Psoas muscle (tissue), 8 donors: ENCODE measurements around the gene RPSA. TPM values are rescaled to one million over a fixed set of nuclear protein-coding genes. Genes with fewer than 3 reads are reported as not detected.
A peak's percentile ranks its signal among the peaks of the same experiment; 100 is the strongest.

Experiments used
- ATAC-seq, 4 donors: fragments of 200-7000 bp; cut with Tn5 transposase; one replicate each; pipeline ENCODE4 v1.9.1; 2020; ENCODE audit warnings: moderate library complexity in 3 of 4, mild to moderate bottlenecking in 2 of 4
- DNase-seq, 2 donors: peaks; one replicate each; pipeline ENCODE4 v3.0.0-alpha.2; 2020
- H3K27ac ChIP-seq: fragments of 200-600 bp; one replicate; pipeline ENCODE4 v1.8.0; 2022
- H3K27me3 ChIP-seq, 3 donors: fragments of 200-600 bp in 1 of 3; one replicate each; pipeline versions ENCODE4 v1.6.1 to v1.8.0; 2013 to 2022; ENCODE audit warnings: low read length in 2 of 3, mild to moderate bottlenecking in 2 of 3, moderate library complexity in 1 of 3; ENCODE audit not compliant: insufficient read depth in 3 of 3
- H3K36me3 ChIP-seq, 2 donors: fragments of 200-600 bp in 1 of 2; one replicate each; pipeline versions ENCODE4 v1.6.1 to v1.8.0; 2013 to 2022; ENCODE audit warnings: low read depth in 1 of 2, mild to moderate bottlenecking in 1 of 2, moderate library complexity in 1 of 2; ENCODE audit not compliant: insufficient read depth in 1 of 2
- H3K4me1 ChIP-seq: fragments of 200-600 bp; one replicate; pipeline ENCODE4 v1.8.0; 2022
- H3K4me3 ChIP-seq: fragments of 200-600 bp; one replicate; pipeline ENCODE4 v1.8.0; 2022; ENCODE audit warnings: mild to moderate bottlenecking
- H3K9me3 ChIP-seq: fragments of 200-600 bp; one replicate; pipeline ENCODE4 v1.8.0; 2022
- CTCF ChIP-seq: fragments of 200-600 bp; IDR thresholded peaks from one replicate; pipeline ENCODE4 v1.8.0; 2022; ENCODE audit warnings: antibody characterized with exemption
- WGBS, 3 donors: extraction: QIAGEN DNeasy Blood & Tissue Kit; methylation state at CpG; one replicate each; pipeline versions ENCODE4 v1.1.6 to v1.1.7; 2013; 5-methylcytosine and 5-hydroxymethylcytosine counted together
- intact Hi-C, 2 donors: fragments of 100-400 bp; cut with DNase I; formaldehyde crosslinking; loops; one replicate each; pipeline versions ENCODE4 v1.11.0 to v1.14.2; 2022
- polyA plus RNA-seq, 3 donors: library from polyadenylated mRNA; stranded (reverse); fragments of 200-250 nt; gene quantifications; one replicate each; pipeline ENCODE4 v1.2.3, GENCODE V29; 2013
- total RNA-seq, 4 donors: library from RNA; stranded (reverse); fragmentation: NEBNext Ultra II Directional in 2 of 4; extraction: Animal tissue kit (Norgen Biotek cat#: 25700) in 2 of 4; gene quantifications; one replicate each; pipeline versions ENCODE4 v1.2.1 to v1.2.4, GENCODE V29; 2021 to 2023
- donor health status: healthy with polysubstance abuse.
- donor health status: DM: no; HTN: no; CAD: no; lungs with moderate emphysema.
- donor health status: Bipolar disorder and iron deficiency.
- donor health status: healthy.
- donor health status: DM: yes; HTN: yes; CAD: no.
- donor health status: DM: no; HTN: no; CAD: no.
- donor health status: DM: no; HTN: no; CAD: no.
- donor health status: DM: yes; HTN: yes; CAD: no.

RPSA gene
- total and polyA plus RNA-seq, 7 donors, result 285 to 1,445 (median 738) TPM

- Histone ChIP-seq H3K9me3 (no peaks in the 10 kb centered on the region), H3K4me1 (peaks cover 12% of the 10 kb centered on the region), H3K27ac (peak overlapping the region; percentile 92), H3K4me3 (peak overlapping the region; percentile 80), H3K27me3 (no peaks in the 10 kb centered on the region), H3K36me3 (peaks cover 3 to 40% of the 10 kb centered on the region in 2 donors)
- no peak for TF ChIP-seq CTCF
- intact Hi-C loops, result loop anchor here (2.0 to 10.0 kb wide), 2 partner anchors 21 to 899 kb away; partner anchors contain the start of gene EIF1B (in 1 of the 2)
- WGBS, 3 donors, result 77 to 79% (median 77%) methylated on average over 12 to 13 of the region's 13 CpGs
- ATAC-seq (no peak), DNase-seq (no peak)
Observed at GRCh38 chr3:39405687-39406367, 693 bp upstream of the RPSA start.

- no peak for TF ChIP-seq CTCF
- Histone ChIP-seq H3K4me1 (peaks cover 12% of the 10 kb centered on the region), H3K9me3 (no peaks in the 10 kb centered on the region), H3K4me3 (peak overlapping the region; percentile 80), H3K27ac (peak overlapping the region; percentile 92), H3K36me3 (peaks cover 14 to 49% of the 10 kb centered on the region in 2 donors), H3K27me3 (no peaks in the 10 kb centered on the region)
- intact Hi-C loops, result loop anchor here (2.0 to 10.0 kb wide), 2 partner anchors 22 to 898 kb away; partner anchors contain the start of gene EIF1B (in 1 of the 2)
- ATAC-seq (peak in 1 of 4 donors; percentile 27), DNase-seq (no peak)
- whole genome bisulfite sequencing, 3 donors, result 5 to 9% (median 7%) methylated on average over 9 of the region's 9 CpGs
Observed at GRCh38 chr3:39407259-39407629, 724 bp downstream of the RPSA start.

GRCh38 chr3:39407773-39408492, 1.4 kb downstream of the RPSA start:
- peak overlapping the region; percentile 92 for H3K27ac ChIP-seq
- ATAC-seq (no peak), DNase-seq (no peak)
- 68 to 77% (median 77%) methylated on average over 6 of the region's 6 CpGs for WGBS, 3 donors
- no peak for TF ChIP-seq CTCF
- H3K36me3 ChIP-seq, result peaks cover 19 to 55% of the 10 kb centered on the region in 2 donors
- no peaks in the 10 kb centered on the region for H3K9me3 ChIP-seq
- no peaks in the 10 kb centered on the region for H3K27me3 ChIP-seq
- intact Hi-C loops, result loop anchor here (2.0 to 10.0 kb wide), 2 partner anchors 23 to 897 kb away; partner anchors contain the start of gene EIF1B (in 1 of the 2)
- peak overlapping the region; percentile 80 for H3K4me3 ChIP-seq
- H3K4me1 ChIP-seq, result peaks cover 12% of the 10 kb centered on the region

GRCh38 chr3:39408493-39409372, 2.2 kb downstream of the RPSA start:
- WGBS, 3 donors, result 79 to 87% (median 85%) methylated on average over 21 of the region's 21 CpGs
- peak overlapping the region; percentile 80 for H3K4me3 ChIP-seq

More at GRCh38 chr3:39408493-39409372, 2.2 kb downstream of the RPSA start:
- ATAC-seq, result no peak
- intact Hi-C loops, result loop anchor here in 1 of 2 donors (10.0 kb wide), 1 partner anchor 896 kb away; the partner anchor contains the start of gene EIF1B
- Histone ChIP-seq H3K27me3 (no peaks in the 10 kb centered on the region), H3K4me1 (peaks cover 12% of the 10 kb centered on the region), H3K27ac (no peak overlapping the region), H3K9me3 (no peaks in the 10 kb centered on the region), H3K36me3 (peaks cover 19 to 63% of the 10 kb centered on the region in 2 donors)
- TF ChIP-seq CTCF, result no peak
- no peak for DNase-seq
